ENCODE measurements around the gene FGB.

GRCh38 chr4:154609532-154609931, 46.7 kb downstream of the FGB start:
- TF ChIP-seq, protein P1, sequence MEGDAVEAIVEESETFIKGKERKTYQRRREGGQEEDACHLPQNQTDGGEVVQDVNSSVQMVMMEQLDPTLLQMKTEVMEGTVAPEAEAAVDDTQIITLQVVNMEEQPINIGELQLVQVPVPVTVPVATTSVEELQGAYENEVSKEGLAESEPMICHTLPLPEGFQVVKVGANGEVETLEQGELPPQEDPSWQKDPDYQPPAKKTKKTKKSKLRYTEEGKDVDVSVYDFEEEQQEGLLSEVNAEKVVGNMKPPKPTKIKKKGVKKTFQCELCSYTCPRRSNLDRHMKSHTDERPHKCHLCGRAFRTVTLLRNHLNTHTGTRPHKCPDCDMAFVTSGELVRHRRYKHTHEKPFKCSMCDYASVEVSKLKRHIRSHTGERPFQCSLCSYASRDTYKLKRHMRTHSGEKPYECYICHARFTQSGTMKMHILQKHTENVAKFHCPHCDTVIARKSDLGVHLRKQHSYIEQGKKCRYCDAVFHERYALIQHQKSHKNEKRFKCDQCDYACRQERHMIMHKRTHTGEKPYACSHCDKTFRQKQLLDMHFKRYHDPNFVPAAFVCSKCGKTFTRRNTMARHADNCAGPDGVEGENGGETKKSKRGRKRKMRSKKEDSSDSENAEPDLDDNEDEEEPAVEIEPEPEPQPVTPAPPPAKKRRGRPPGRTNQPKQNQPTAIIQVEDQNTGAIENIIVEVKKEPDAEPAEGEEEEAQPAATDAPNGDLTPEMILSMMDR (IDR thresholded peaks at IDR 0.05), result no peak
- TF ChIP-seq POLR2A (IDR thresholded peaks at IDR 0.05), result no peak

All from Peyer's patch (tissue), 4 donors.